Raji (cell line): ENCODE data around the gene SERPINA12.

Experiments
- POLR2A ChIP-seq: IDR thresholded peaks from 2 replicates; pipeline ENCODE4 v1.6.1; 2011; ENCODE audit warnings: low read depth, low read length, control low read depth; ENCODE audit not compliant: insufficient read depth

SERPINA12 gene

DNA sequence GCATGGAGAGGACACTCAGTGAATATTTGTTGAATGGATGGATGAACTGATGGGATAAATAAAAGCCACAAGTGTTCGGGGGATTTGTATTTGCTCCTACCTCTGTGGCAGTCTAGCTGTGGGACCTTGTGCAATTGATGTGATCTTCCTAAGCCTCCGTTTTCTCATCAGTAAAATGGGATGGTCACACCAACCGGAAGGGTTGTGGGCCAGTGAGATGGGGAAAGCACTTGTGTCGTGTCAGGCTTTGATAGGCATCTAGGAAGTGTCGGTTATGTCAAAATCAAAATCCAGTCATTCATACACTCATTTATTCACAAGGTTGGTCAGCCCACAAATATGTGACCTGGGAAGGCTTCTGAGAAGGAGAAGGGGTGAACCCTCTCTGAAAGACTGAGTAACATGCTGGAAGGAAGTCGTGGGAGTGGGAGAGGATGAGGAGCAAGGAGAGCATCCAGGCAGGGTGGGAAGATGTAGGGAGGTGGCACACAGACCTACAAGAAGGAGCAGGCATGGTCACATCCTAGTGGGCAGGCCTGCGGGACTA lies 25.5 kb downstream of the SERPINA12 start:
- TF ChIP-seq POLR2A: no peak; the same call in 1 of the 2 replicates

GRCh38 chr14:94483071-94483451 lies 26.2 kb downstream of the SERPINA12 start:
- TF ChIP-seq POLR2A: peak; percentile 54; the same call in 1 of the 2 replicates

DNA sequence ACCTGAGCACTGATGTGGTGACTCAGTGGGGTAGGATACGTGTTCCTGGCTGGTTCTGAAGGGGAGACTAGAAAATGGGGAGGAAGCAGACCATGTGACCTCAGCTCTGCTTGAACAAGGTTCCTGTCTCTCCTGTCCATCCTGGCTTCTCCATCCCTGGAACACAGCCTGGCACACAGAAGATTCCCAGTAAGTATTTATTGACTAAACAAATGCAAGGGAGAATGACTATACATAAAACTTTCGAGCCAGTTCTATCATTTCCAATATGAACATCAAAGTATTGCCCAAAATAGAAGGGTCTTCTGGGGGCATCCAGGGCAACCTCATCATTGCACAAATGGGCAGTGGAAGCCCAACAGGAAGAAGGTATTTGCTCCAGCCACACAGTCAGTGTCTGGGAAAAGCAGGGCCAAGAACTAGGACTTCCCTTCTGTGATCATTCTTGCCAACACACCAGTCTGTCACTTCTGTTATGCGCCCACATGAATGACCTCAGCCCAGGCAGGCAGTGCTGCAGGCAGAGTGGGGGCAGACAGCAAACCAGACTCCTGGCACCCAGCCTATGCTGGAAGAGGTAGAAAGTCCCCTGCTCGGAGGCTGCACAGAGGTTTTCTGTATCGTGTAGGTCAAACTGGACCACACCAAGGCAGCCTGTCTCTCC lies 27.7 kb downstream of the SERPINA12 start:
- peak; percentile 59 for TF ChIP-seq POLR2A

DNA sequence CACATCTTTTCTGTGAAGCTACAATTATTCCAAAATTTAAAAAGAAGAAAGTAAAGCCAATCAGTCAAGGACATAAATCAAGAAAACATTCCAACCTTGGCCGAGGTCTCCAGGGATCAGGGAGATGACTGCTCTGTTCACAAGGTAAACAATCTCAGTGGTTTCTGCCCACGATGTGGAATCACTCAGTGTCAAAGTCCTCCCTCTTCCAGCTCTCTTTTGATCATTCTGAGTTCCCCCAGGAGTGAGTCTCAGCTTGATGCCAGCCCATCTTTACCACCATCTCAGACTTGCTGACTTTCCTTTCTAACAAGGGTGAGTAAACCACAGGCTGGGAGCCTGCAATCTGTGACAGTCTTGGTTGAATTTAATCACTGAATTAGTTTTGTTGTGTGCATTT lies 28.5 kb downstream of the SERPINA12 start:
- no peak for TF ChIP-seq POLR2A

- TF ChIP-seq POLR2A: no peak
These were observed 30.8 kb downstream of the SERPINA12 start for GRCh38 chr14:94478420-94478819.

GRCh38 chr14:94476023-94476422 lies 33.2 kb downstream of the SERPINA12 start, which contains the start of gene SERPINA9:
TSS of gene SERPINA9 (minus strand) at chr14:94476197. CDS start at chr14:94469840, 6,357 bp downstream.
- TF ChIP-seq POLR2A: peak; percentile 99

DNA sequence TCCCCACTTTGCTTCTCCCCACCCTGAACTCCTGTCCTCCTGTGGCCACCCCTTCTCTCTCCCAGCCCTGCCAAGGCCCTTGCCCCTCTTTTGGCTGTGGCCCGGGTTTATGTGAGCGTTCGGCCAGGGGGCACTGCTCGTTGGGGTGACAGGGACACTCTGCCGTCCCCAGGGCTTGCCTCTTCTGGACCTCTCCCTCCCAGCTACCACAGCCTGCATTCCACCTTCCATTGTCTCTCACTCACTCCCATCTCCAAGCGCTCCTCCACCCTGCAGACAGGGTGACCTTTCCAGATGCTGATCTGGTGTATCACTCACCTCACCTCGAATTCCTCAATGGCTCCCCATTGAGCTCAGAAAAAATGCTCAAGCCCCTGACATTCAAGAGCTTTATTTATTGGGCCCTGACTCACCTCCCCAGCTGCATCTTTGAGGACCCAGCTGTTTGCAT lies 34.7 kb downstream of the SERPINA12 start:
- TF ChIP-seq POLR2A: peak; percentile 31; the same call in 1 of the 2 replicates

- peak; percentile 62 for TF ChIP-seq POLR2A
These were observed 35.4 kb downstream of the SERPINA12 start for GRCh38 chr14:94473666-94474410.

DNA sequence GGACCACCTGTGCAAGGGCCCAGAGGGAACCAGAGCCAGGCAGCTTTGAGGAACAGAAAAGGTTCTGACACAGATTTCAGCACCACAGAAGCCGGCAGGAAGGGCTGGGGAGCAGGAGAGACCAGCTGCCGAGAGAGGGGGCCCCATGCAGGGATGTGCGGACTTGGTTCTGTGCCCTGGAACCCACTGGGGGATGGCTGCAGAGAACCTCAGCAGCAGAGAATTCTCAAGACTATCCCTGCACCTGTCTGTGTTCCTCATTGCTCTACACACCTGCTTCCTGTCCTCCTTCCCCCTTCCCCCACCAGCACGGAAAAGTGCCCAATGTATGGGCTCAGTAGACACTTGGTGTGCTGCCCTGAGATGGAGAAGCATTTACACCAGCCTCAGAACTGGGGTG lies 36.4 kb downstream of the SERPINA12 start:
- TF ChIP-seq POLR2A: peak; percentile 63

DNA sequence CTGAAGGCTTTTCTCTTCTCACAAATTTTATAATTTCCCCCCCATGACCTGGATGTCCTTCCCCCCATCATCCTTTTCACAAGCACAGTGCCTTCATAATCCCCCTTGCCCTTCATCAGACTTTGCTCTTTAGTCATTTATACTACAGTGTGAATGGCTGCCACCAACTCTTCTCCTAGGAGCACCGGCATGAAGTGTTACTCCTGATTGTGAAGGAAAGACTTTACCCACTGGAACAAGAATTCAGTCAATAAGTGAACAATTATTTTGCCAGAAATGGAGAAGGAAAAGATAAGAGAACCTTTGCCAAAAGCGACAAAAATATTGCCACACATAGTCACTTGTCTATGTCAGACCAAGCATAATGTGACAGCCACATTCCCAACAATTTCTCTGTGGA lies 38.2 kb downstream of the SERPINA12 start:
- TF ChIP-seq POLR2A: no peak

DNA sequence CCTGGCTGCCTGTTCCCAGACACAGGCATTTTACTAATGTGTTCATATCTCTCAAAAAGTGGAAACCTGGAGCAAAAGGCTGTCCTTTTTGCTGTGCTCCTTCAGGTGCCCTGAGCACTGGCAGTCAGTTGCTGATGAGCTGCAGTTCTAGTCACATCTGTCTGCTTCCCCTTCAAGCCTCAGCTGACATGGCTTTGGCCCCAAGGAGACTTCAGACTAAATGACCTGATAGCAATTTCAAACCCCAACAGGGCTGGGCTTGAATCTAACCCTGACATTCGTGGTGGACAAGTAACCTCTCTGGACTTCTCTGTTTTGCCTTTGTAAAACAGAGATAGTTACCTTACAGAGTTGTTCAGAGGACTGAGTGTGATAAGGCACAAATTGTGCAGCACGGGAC lies 39.0 kb downstream of the SERPINA12 start:
- TF ChIP-seq POLR2A: no peak

DNA sequence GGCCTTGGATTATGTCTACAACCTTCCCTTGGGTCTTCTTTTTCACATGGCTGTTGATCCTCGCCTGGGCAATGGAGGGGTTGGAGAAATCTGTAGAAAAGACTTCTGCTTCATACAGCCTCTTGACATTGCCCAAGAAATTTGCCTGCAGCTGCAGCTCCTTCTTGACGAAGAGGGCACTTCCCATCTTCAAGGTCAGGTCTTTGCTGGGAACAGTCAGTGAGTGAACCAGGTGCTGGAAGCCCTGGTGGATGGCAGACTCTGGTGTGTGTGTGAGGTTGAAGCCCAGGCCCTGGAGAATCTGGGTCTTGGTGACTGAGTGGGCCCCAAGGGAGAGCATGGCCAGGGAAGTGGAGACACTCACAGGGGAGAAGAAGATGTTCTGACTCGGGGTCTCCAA lies 40.0 kb downstream of the SERPINA12 start:
- no peak for TF ChIP-seq POLR2A

DNA sequence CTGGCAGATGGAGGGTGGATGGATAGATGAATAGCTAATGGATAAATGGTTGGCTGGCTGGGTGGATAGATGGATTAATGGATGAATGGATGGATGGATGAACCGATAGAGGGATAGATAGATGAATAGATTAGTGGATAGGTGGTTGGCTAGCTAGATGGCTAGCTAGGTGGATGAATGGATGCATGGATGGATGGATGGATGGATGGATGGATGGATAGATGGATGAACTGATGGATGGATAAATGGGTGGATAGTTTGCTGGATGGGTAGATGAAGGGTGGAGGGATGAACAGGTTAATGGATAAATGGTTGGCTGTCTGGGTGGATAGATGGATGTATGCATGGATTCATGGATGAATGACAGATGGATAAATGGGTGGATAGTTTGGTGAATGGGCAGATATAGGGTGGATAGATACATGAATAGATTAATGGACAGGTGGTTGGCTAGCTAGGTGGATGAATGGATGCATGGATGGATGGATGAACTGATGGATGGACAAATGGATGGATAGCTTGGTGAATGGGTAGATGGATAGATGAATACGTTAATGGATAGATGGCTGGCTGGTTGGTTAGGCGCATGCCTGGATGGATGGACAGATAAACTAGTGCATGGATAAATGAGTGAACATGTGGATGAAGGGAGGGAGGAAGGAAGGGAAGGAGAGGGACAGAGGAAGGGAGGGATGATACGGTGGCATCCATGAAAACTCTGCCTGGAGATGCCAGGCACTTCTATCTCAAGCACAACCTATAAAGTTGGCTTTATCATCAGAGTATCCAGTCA lies 41.3 kb downstream of the SERPINA12 start:
- TF ChIP-seq POLR2A: no peak

GRCh38 chr14:94466706-94467370 lies 42.4 kb downstream of the SERPINA12 start:
- TF ChIP-seq POLR2A: no peak

- TF ChIP-seq POLR2A: no peak
These were observed 44.2 kb downstream of the SERPINA12 start for GRCh38 chr14:94465042-94465441.
